ENCODE data around the gene AIM2.

- TF ChIP-seq CTCF (IDR thresholded peaks at IDR 0.05; ENCODE audit: low read length), result no peak
- no peak for TF ChIP-seq EZH2 (IDR thresholded peaks at IDR 0.05; ENCODE audit: borderline replicate concordance, low read length)
Observed at GRCh38 chr1:159076438-159077119, at the start of gene AIM2.

All from OCI-LY1 (cell line).